Gastrocnemius medialis (tissue), 4 donors: Measurements from ENCODE around the gene CRTC2.

Experiments used
- POLR2A ChIP-seq, 2 donors: fragments of 450-650 bp; IDR thresholded peaks; one replicate each; pipeline ENCODE4 v1.6.1; 2017; ENCODE audit warnings: antibody characterized with exemption in 2 of 2, mild to moderate bottlenecking in 2 of 2, moderate library complexity in 2 of 2
- TF ChIP-seq, protein P1 (sequence below), 5 experiments: fragments of 450-650 bp in 3 of 5; fragments of 200-600 bp in 2 of 5; sonication (generic) in 2 of 5; IDR thresholded peaks in 4 of 5; conservative IDR thresholded peaks in 1 of 5; 1 replicate in 4 of 5; 2 replicates in 1 of 5; pipeline ENCODE4 v1.5.1; 2016 to 2019; ENCODE audit warnings: antibody characterized with exemption in 5 of 5, mild to moderate bottlenecking in 3 of 5, moderate library complexity in 3 of 5

DNA sequence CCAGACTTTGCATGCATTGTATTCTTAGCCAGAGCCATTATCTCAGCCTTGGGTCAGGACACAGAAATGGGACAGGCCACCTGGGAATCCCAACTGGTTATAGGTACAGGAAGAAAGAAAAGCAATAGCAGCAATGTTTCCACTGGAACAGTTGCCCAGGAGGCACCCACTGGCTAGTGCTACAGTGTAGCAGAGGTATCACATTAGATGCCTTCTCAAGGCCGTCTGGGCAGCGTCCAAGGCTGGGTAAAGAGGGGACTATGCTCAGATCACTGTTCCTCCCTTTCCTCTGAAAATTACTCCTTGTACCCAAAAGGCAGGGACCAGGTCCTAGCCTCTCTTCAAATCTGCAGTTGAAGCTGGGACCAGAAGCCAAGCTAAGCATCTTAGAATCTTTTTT, 11.9 kb upstream of the CRTC2 start:
- TF ChIP-seq, protein P1, sequence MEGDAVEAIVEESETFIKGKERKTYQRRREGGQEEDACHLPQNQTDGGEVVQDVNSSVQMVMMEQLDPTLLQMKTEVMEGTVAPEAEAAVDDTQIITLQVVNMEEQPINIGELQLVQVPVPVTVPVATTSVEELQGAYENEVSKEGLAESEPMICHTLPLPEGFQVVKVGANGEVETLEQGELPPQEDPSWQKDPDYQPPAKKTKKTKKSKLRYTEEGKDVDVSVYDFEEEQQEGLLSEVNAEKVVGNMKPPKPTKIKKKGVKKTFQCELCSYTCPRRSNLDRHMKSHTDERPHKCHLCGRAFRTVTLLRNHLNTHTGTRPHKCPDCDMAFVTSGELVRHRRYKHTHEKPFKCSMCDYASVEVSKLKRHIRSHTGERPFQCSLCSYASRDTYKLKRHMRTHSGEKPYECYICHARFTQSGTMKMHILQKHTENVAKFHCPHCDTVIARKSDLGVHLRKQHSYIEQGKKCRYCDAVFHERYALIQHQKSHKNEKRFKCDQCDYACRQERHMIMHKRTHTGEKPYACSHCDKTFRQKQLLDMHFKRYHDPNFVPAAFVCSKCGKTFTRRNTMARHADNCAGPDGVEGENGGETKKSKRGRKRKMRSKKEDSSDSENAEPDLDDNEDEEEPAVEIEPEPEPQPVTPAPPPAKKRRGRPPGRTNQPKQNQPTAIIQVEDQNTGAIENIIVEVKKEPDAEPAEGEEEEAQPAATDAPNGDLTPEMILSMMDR (IDR thresholded peaks at IDR 0.05 in 4 of 5, conservative IDR thresholded peaks at IDR 0.05 in 1 of 5) = no peak
- TF ChIP-seq POLR2A (IDR thresholded peaks at IDR 0.05) = no peak
